Measurements from ENCODE around the gene OR52B4. TPM values are rescaled to one million over a fixed set of nuclear protein-coding genes. Genes with fewer than 3 reads are reported as not detected.

The OR52B4 gene
- total RNA-seq, 2 donors from 2014 or later, result not detected

DNA sequence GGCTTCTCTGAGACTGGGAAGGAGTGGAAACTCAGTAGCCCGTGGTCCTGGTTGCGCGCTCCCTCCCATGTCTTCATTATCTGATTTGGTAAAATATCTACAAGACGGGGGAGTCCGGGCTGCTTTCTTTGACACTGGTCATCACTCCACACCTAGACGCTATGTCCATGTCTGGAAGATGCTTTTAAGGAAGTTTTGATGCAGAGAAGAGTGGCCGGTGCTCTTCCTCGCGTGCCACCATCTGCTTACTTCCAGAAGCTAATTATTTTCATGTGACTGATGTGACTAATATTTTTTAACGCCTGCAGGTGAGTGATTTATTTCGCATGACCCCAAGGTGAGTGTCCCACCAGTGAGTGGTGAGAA is 25.7 kb upstream of the OR52B4 start:
- no peak overlapping the region for H3K27ac Mint-ChIP-seq
- TF ChIP-seq, protein P1, sequence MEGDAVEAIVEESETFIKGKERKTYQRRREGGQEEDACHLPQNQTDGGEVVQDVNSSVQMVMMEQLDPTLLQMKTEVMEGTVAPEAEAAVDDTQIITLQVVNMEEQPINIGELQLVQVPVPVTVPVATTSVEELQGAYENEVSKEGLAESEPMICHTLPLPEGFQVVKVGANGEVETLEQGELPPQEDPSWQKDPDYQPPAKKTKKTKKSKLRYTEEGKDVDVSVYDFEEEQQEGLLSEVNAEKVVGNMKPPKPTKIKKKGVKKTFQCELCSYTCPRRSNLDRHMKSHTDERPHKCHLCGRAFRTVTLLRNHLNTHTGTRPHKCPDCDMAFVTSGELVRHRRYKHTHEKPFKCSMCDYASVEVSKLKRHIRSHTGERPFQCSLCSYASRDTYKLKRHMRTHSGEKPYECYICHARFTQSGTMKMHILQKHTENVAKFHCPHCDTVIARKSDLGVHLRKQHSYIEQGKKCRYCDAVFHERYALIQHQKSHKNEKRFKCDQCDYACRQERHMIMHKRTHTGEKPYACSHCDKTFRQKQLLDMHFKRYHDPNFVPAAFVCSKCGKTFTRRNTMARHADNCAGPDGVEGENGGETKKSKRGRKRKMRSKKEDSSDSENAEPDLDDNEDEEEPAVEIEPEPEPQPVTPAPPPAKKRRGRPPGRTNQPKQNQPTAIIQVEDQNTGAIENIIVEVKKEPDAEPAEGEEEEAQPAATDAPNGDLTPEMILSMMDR (conservative IDR thresholded peaks at IDR 0.05), result no peak

GRCh38 chr11:4393209-4393857 is 25.1 kb upstream of the OR52B4 start, which contains the start of gene TRIM21:
TSS of gene TRIM21 (minus strand) at chr11:4393702. CDS start at chr11:4390409, 3,293 bp downstream.
- no peak within 1 kb of the TSS for H3K27ac ChIP-seq (ENCODE audit: low read depth, low read length)
- H3K27me3 ChIP-seq (ENCODE audit: control insufficient read depth, insufficient read depth, low read length, poor library complexity, severe bottlenecking), result no peaks in the 10 kb centered on the region
- Mint-ChIP-seq H3K27ac (peak within 1 kb of the TSS; percentile 79), H3K4me3 (peak within 1 kb of the TSS; percentile 82), H3K9me3 (peaks cover 11% of the 10 kb centered on the region), H3K27me3 (ENCODE audit: insufficient read depth) (peaks cover 6% of the 10 kb centered on the region), H3K4me1 (no peaks in the 10 kb centered on the region), H3K36me3 (ENCODE audit: low read depth) (peaks cover 25% of the 10 kb centered on the region)
- WGBS, 2 experiments (ENCODE audit: insufficient coverage in 1 of 2, insufficient read length in 1 of 2), result 0 to 11% methylated on average over 3 to 13 of the region's 13 CpGs
- peaks cover 8% of the 10 kb centered on the region for H3K36me3 ChIP-seq (ENCODE audit: control insufficient read depth, insufficient read depth, low read length)
- peak within 1 kb of the TSS; percentile 84 for H3K4me3 ChIP-seq (ENCODE audit: low read length)
- H3K4me1 ChIP-seq (ENCODE audit: control insufficient read depth, insufficient read depth, low read length), result no peaks in the 10 kb centered on the region
- peak within 1 kb of the TSS; percentile 9 for H3K9ac ChIP-seq (ENCODE audit: extremely low read depth, low read length, poor library complexity, severe bottlenecking)
- TF ChIP-seq, protein P1 (conservative IDR thresholded peaks at IDR 0.05), result no peak
- no peaks in the 10 kb centered on the region for H3K9me3 ChIP-seq (ENCODE audit: control insufficient read depth, low read length)
- peak; percentile 93 for DNase-seq

More for the DNA sequence above, 25.7 kb upstream of the OR52B4 start:
- Mint-ChIP-seq H3K4me1 (no peaks in the 10 kb centered on the region), H3K36me3 (ENCODE audit: low read depth) (peaks cover 20% of the 10 kb centered on the region), H3K9me3 (peaks cover 16% of the 10 kb centered on the region), H3K27me3 (ENCODE audit: insufficient read depth) (peaks cover 6% of the 10 kb centered on the region), H3K4me3 (peak overlapping the region; percentile 82)
- no peaks in the 10 kb centered on the region for H3K9me3 ChIP-seq (ENCODE audit: control insufficient read depth, low read length)
- 63 to 79% methylated on average over 6 to 11 of the region's 11 CpGs for WGBS, 2 experiments (ENCODE audit: insufficient coverage in 1 of 2, insufficient read length in 1 of 2)
- H3K27ac ChIP-seq (ENCODE audit: low read depth, low read length), result no peak overlapping the region
- no peak overlapping the region for H3K9ac ChIP-seq (ENCODE audit: extremely low read depth, low read length, poor library complexity, severe bottlenecking)
- H3K4me3 ChIP-seq (ENCODE audit: low read length), result peak overlapping the region; percentile 84
- H3K36me3 ChIP-seq (ENCODE audit: control insufficient read depth, insufficient read depth, low read length), result peaks cover 8% of the 10 kb centered on the region
- H3K27me3 ChIP-seq (ENCODE audit: control insufficient read depth, insufficient read depth, low read length, poor library complexity, severe bottlenecking), result no peaks in the 10 kb centered on the region
- no peaks in the 10 kb centered on the region for H3K4me1 ChIP-seq (ENCODE audit: control insufficient read depth, insufficient read depth, low read length)
- no peak for DNase-seq

DNA sequence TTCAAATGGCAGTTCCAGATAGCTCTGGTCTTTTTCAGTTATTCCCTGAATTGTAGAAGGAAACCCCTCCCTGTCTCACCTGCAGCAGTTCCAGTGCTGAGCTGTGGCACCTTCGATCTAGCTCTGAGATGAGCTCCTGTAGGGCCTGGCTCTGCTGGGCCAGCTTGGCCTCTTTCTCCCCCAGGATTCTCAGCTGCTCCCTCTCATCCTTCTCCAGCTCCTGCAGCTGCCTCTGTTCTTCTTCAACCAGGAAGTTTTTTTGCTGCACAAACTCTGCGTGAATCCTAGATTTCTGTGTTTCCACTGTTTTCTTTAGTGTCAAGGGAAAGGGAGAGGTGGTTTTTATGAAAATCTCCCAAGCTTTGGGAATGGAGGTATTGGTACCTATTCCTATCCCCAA is 20.0 kb upstream of the OR52B4 start:
- H3K4me1 Mint-ChIP-seq, result no peaks in the 10 kb centered on the region
- Histone ChIP-seq H3K9ac (ENCODE audit: extremely low read depth, low read length, poor library complexity, severe bottlenecking) (no peak overlapping the region), H3K4me3 (ENCODE audit: low read length) (no peak overlapping the region), H3K36me3 (ENCODE audit: control insufficient read depth, insufficient read depth, low read length) (peaks cover 8% of the 10 kb centered on the region), H3K27me3 (ENCODE audit: control insufficient read depth, insufficient read depth, low read length, poor library complexity, severe bottlenecking) (no peaks in the 10 kb centered on the region), H3K9me3 (ENCODE audit: control insufficient read depth, low read length) (no peaks in the 10 kb centered on the region), H3K27ac (ENCODE audit: low read depth, low read length) (no peak overlapping the region), H3K4me1 (ENCODE audit: control insufficient read depth, insufficient read depth, low read length) (no peaks in the 10 kb centered on the region)
- H3K36me3 Mint-ChIP-seq (ENCODE audit: low read depth), result peaks cover 47% of the 10 kb centered on the region
- no peak for DNase-seq
- H3K27me3 Mint-ChIP-seq (ENCODE audit: insufficient read depth), result no peaks in the 10 kb centered on the region
- TF ChIP-seq, protein P1 (conservative IDR thresholded peaks at IDR 0.05), result no peak
- H3K27ac Mint-ChIP-seq, result no peak overlapping the region
- no peak overlapping the region for H3K4me3 Mint-ChIP-seq
- 97 to 100% methylated on average over 1 to 2 of the region's 2 CpGs for WGBS, 2 experiments (ENCODE audit: insufficient coverage in 1 of 2, insufficient read length in 1 of 2)
- no peaks in the 10 kb centered on the region for H3K9me3 Mint-ChIP-seq

Measured in endodermal cell (in vitro differentiated cells).